Ovary (tissue), 3 donors: Measurements from ENCODE around the gene NTRK2.

Experiments used
- CTCF ChIP-seq, 3 donors: fragments of 450-650 bp in 2 of 3; fragments of 200-600 bp in 1 of 3; IDR thresholded peaks; one replicate each; pipeline versions ENCODE4 v1.5.1 to v1.8.0; 2016 to 2022; ENCODE audit warnings: antibody characterized with exemption in 3 of 3, mild to moderate bottlenecking in 1 of 3
- POLR2A ChIP-seq: fragments of 450-650 bp; IDR thresholded peaks from one replicate; pipeline ENCODE4 v1.6.1; 2017; ENCODE audit warnings: antibody characterized with exemption, mild to moderate bottlenecking, moderate library complexity
- donor health status: DM: no; HTN: no; CAD: no.

- TF ChIP-seq CTCF (IDR thresholded peaks at IDR 0.05) (no peak), POLR2A (no peak)
These were observed 142.2 kb downstream of the NTRK2 start for GRCh38 chr9:84811751-84812074.
